Measurements from ENCODE around the gene RALGAPA2. TPM values are rescaled to one million over a fixed set of nuclear protein-coding genes. Genes with fewer than 3 reads are reported as not detected.
"Not testable (repeated sequence)": the region's sequence is repeated elsewhere in the genome, so short reads cannot be mapped to it uniquely, and the experiment has no call there.

The RALGAPA2 gene
- total and polyA plus RNA-seq, 7 experiments from 2014 or later, result 6.7 to 45.4 (median 34.9) TPM

DNA sequence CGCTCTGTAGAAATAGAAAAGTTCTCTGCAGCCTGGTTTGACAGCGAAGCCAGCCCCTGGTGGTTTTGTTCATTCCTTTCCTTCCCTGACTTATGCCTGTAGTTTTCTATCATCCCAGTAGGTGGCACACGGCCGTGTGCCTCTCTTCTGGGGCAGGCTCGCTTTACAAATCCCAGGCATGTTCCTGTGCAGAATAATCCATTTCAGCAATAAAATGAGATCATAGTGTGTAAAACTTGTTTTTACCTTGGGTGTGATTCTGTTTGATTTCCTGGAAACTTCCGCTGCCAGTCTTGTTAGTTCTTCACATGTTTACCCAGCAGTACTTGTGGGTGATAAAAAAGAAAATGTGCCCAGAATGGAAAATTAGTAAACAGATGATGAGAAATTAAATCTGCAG is 352.0 kb downstream of the RALGAPA2 start:
- H3K27ac ChIP-seq (ENCODE audit: low read depth, low read length), result no peak overlapping the region
- ATAC-seq (peak; percentile 72), DNase-seq (peak in 2 of 9 donors; percentile 5 to 26)
- peaks cover 42 to 56% (median 51%) of the 10 kb centered on the region in 5 donors for H3K27me3 Mint-ChIP-seq
- no peaks in the 10 kb centered on the region for H3K36me3 Mint-ChIP-seq
- H3K4me1 ChIP-seq (ENCODE audit: control insufficient read depth in 2 of 2, insufficient read depth in 2 of 2, low read length in 2 of 2), result peaks cover 0 to 10% of the 10 kb centered on the region in 2 donors
- H3K27ac Mint-ChIP-seq, result peak overlapping the region in 1 of 9 donors; percentile 0
- H3K36me3 ChIP-seq (ENCODE audit: control insufficient read depth in 2 of 3, insufficient read depth in 3 of 3, low read length in 3 of 3), result no peaks in the 10 kb centered on the region
- no peak overlapping the region for H3K4me3 ChIP-seq (ENCODE audit: low read length)
- POLR2A ChIA-PET, result no interaction called here
- no peaks in the 10 kb centered on the region for H3K9me3 ChIP-seq (ENCODE audit: control insufficient read depth in 2 of 3, low read length in 3 of 3)
- H3K4me3 Mint-ChIP-seq, result peak overlapping the region in 7 of 10 donors; percentile 27 to 72 (median 55)
- CTCF ChIA-PET, result no interaction called here
- peaks cover 0 to 31% (median 24%) of the 10 kb centered on the region in 7 donors for H3K4me1 Mint-ChIP-seq
- peaks cover 0 to 2% (median 0%) of the 10 kb centered on the region in 11 donors for H3K9me3 Mint-ChIP-seq
- intact Hi-C loops (cut with micrococcal nuclease), result loop anchor here (1.0 to 10.0 kb wide), 3 partner anchors 208 to 1344 kb away; partner anchors contain the start of gene PAX1 (in 1 of the 2)
- no peaks in the 10 kb centered on the region for H3K27me3 ChIP-seq (ENCODE audit: control insufficient read depth in 2 of 2, insufficient read depth in 2 of 2, low read length in 2 of 2)

- intact Hi-C loops (cut with micrococcal nuclease), result loop anchor here (1.0 to 10.0 kb wide), 3 partner anchors 209 to 1345 kb away; partner anchors contain the start of gene PAX1 (in 1 of the 2)
- Histone ChIP-seq H3K4me3 (ENCODE audit: low read length) (no peak overlapping the region), H3K4me1 (ENCODE audit: control insufficient read depth in 2 of 2, insufficient read depth in 2 of 2, low read length in 2 of 2) (peaks cover 0 to 10% of the 10 kb centered on the region in 2 donors), H3K27me3 (ENCODE audit: control insufficient read depth in 2 of 2, insufficient read depth in 2 of 2, low read length in 2 of 2) (no peaks in the 10 kb centered on the region), H3K36me3 (ENCODE audit: control insufficient read depth in 2 of 3, insufficient read depth in 3 of 3, low read length in 3 of 3) (no peaks in the 10 kb centered on the region), H3K9me3 (ENCODE audit: control insufficient read depth in 2 of 3, low read length in 3 of 3) (no peaks in the 10 kb centered on the region), H3K27ac (ENCODE audit: low read depth, low read length) (no peak overlapping the region)
- DNase-seq (no peak), ATAC-seq (no peak)
- Mint-ChIP-seq H3K27me3 (peaks cover 36 to 49% (median 48%) of the 10 kb centered on the region in 5 donors), H3K4me3 (peak overlapping the region in 4 of 10 donors; percentile 1 to 56 (median 28)), H3K4me1 (peaks cover 0 to 29% (median 23%) of the 10 kb centered on the region in 7 donors), H3K36me3 (no peaks in the 10 kb centered on the region), H3K27ac (peak overlapping the region in 1 of 9 donors; percentile 0), H3K9me3 (peaks cover 0 to 7% (median 0%) of the 10 kb centered on the region in 11 donors)
- CTCF ChIA-PET, result no interaction called here
- POLR2A ChIA-PET, result no interaction called here
Measured at GRCh38 chr20:20359628-20360027, 352.8 kb downstream of the RALGAPA2 start.

- Mint-ChIP-seq H3K4me3 (no peak overlapping the region), H3K4me1 (peaks cover 0 to 29% (median 23%) of the 10 kb centered on the region in 7 donors), H3K9me3 (peaks cover 0 to 11% (median 0%) of the 10 kb centered on the region in 11 donors), H3K27me3 (peaks cover 39 to 54% (median 52%) of the 10 kb centered on the region in 5 donors), H3K27ac (no peak overlapping the region), H3K36me3 (no peaks in the 10 kb centered on the region)
- intact Hi-C loops (cut with micrococcal nuclease), result no loop called here
- Histone ChIP-seq H3K4me1 (ENCODE audit: control insufficient read depth in 2 of 2, insufficient read depth in 2 of 2, low read length in 2 of 2) (peaks cover 0 to 10% of the 10 kb centered on the region in 2 donors), H3K36me3 (ENCODE audit: control insufficient read depth in 2 of 3, insufficient read depth in 3 of 3, low read length in 3 of 3) (no peaks in the 10 kb centered on the region), H3K27ac (ENCODE audit: low read depth, low read length) (no peak overlapping the region), H3K27me3 (ENCODE audit: control insufficient read depth in 2 of 2, insufficient read depth in 2 of 2, low read length in 2 of 2) (no peaks in the 10 kb centered on the region), H3K4me3 (ENCODE audit: low read length) (no peak overlapping the region), H3K9me3 (ENCODE audit: control insufficient read depth in 2 of 3, low read length in 3 of 3) (no peaks in the 10 kb centered on the region)
- DNase-seq, result no peak
- CTCF ChIA-PET, result no interaction called here
- POLR2A ChIA-PET, result no interaction called here
- ATAC-seq, result no peak
Measured at GRCh38 chr20:20358801-20359200, 353.6 kb downstream of the RALGAPA2 start.

DNA sequence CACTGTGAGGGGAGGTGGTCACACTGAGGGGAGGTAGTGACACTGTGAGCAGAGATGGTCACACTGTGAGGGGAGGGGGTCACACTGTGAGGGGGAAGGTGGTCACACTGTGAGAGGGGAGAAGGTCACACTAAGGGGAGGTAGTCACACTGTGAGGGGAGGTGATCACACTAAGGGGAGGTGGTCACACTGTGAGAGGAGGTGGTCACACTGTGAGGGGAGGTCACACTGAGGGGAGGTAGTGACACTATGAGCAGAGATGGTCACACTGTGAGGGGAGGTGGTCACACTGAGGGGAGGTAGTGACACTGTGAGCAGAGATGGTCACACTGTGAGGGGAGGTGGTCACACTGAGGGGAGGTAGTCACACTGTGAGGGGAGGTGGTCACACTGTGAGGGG is 356.9 kb downstream of the RALGAPA2 start:
- intact Hi-C loops (cut with micrococcal nuclease), result not testable (repeated sequence)

DNA sequence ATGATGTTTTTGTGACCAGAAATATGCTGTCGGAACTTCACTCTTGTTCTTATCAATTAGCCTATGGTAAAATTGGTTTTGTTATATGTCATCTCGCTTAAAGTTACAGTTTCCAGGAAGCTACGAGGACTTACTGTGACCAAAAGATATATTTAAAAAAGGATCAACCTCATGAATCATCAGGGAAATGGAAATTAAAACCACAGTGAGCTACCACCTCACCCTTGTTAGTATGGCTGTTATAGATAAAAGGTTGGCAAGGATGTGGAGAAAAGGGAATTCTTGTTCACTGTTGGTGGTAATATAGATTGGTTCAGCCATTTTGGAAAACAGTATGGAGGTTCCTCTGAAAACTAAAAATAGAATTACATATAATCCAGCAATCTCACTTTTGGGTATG is 358.9 kb downstream of the RALGAPA2 start:
- ChIA-PET POLR2A (no interaction called here), CTCF (no interaction called here)
- no peak overlapping the region for H3K4me3 ChIP-seq (ENCODE audit: low read length)
- no peak overlapping the region for H3K4me3 Mint-ChIP-seq
- intact Hi-C loops (cut with micrococcal nuclease), result no loop called here
- no peaks in the 10 kb centered on the region for H3K9me3 ChIP-seq (ENCODE audit: control insufficient read depth in 2 of 3, low read length in 3 of 3)
- H3K36me3 ChIP-seq (ENCODE audit: control insufficient read depth in 2 of 3, insufficient read depth in 3 of 3, low read length in 3 of 3), result no peaks in the 10 kb centered on the region
- H3K9me3 Mint-ChIP-seq, result peaks cover 0 to 11% (median 0%) of the 10 kb centered on the region in 11 donors
- no peak overlapping the region for H3K27ac Mint-ChIP-seq
- no peak for DNase-seq
- H3K4me1 ChIP-seq (ENCODE audit: control insufficient read depth in 2 of 2, insufficient read depth in 2 of 2, low read length in 2 of 2), result no peaks in the 10 kb centered on the region
- H3K27ac ChIP-seq (ENCODE audit: low read depth, low read length), result no peak overlapping the region
- no peaks in the 10 kb centered on the region for H3K36me3 Mint-ChIP-seq
- no peaks in the 10 kb centered on the region for H3K27me3 ChIP-seq (ENCODE audit: control insufficient read depth in 2 of 2, insufficient read depth in 2 of 2, low read length in 2 of 2)
- ATAC-seq, result no peak
- H3K4me1 Mint-ChIP-seq, result peaks cover 0 to 2% (median 0%) of the 10 kb centered on the region in 7 donors
- peaks cover 4 to 47% (median 40%) of the 10 kb centered on the region in 5 donors for H3K27me3 Mint-ChIP-seq

More for the DNA sequence above, 356.9 kb downstream of the RALGAPA2 start:
- H3K27ac ChIP-seq (ENCODE audit: low read depth, low read length); POLR2A ChIA-PET; DNase-seq; H3K4me3 Mint-ChIP-seq; H3K36me3 Mint-ChIP-seq; H3K4me1 ChIP-seq (ENCODE audit: control insufficient read depth in 2 of 2, insufficient read depth in 2 of 2, low read length in 2 of 2); H3K9me3 ChIP-seq (ENCODE audit: control insufficient read depth in 2 of 3, low read length in 3 of 3); H3K36me3 ChIP-seq (ENCODE audit: control insufficient read depth in 2 of 3, insufficient read depth in 3 of 3, low read length in 3 of 3); CTCF ChIA-PET; H3K27me3 ChIP-seq (ENCODE audit: control insufficient read depth in 2 of 2, insufficient read depth in 2 of 2, low read length in 2 of 2); H3K4me3 ChIP-seq (ENCODE audit: low read length); ATAC-seq; H3K27ac Mint-ChIP-seq: not testable (repeated sequence)
- Mint-ChIP-seq H3K9me3 (peaks cover 0 to 11% (median 0%) of the 10 kb centered on the region in 11 donors), H3K27me3 (peaks cover 12 to 46% (median 33%) of the 10 kb centered on the region in 5 donors), H3K4me1 (peaks cover 0 to 15% (median 10%) of the 10 kb centered on the region in 7 donors)

- Histone ChIP-seq H3K4me1 (ENCODE audit: control insufficient read depth in 2 of 2, insufficient read depth in 2 of 2, low read length in 2 of 2) (no peaks in the 10 kb centered on the region), H3K4me3 (ENCODE audit: low read length) (no peak overlapping the region), H3K9me3 (ENCODE audit: control insufficient read depth in 2 of 3, low read length in 3 of 3) (no peaks in the 10 kb centered on the region), H3K36me3 (ENCODE audit: control insufficient read depth in 2 of 3, insufficient read depth in 3 of 3, low read length in 3 of 3) (no peaks in the 10 kb centered on the region), H3K27ac (ENCODE audit: low read depth, low read length) (no peak overlapping the region), H3K27me3 (ENCODE audit: control insufficient read depth in 2 of 2, insufficient read depth in 2 of 2, low read length in 2 of 2) (no peaks in the 10 kb centered on the region)
- Mint-ChIP-seq H3K27ac (no peak overlapping the region), H3K4me3 (no peak overlapping the region), H3K4me1 (no peaks in the 10 kb centered on the region), H3K27me3 (peaks cover 3 to 39% (median 24%) of the 10 kb centered on the region in 5 donors), H3K36me3 (no peaks in the 10 kb centered on the region), H3K9me3 (peaks cover 0 to 21% (median 7%) of the 10 kb centered on the region in 11 donors)
- CTCF ChIA-PET, result no interaction called here
- DNase-seq (no peak), ATAC-seq (no peak)
- POLR2A ChIA-PET, result no interaction called here
- intact Hi-C loops (cut with micrococcal nuclease), result no loop called here
Measured at GRCh38 chr20:20344476-20344875, 368.0 kb downstream of the RALGAPA2 start.

GRCh38 chr20:20343932-20344331 is 368.5 kb downstream of the RALGAPA2 start:
- CTCF ChIA-PET, result no interaction called here

More at GRCh38 chr20:20343932-20344331, 368.5 kb downstream of the RALGAPA2 start:
- Histone ChIP-seq H3K9me3 (ENCODE audit: control insufficient read depth in 2 of 3, low read length in 3 of 3) (no peaks in the 10 kb centered on the region), H3K4me3 (ENCODE audit: low read length) (no peak overlapping the region), H3K27me3 (ENCODE audit: control insufficient read depth in 2 of 2, insufficient read depth in 2 of 2, low read length in 2 of 2) (no peaks in the 10 kb centered on the region), H3K36me3 (ENCODE audit: control insufficient read depth in 2 of 3, insufficient read depth in 3 of 3, low read length in 3 of 3) (no peaks in the 10 kb centered on the region), H3K4me1 (ENCODE audit: control insufficient read depth in 2 of 2, insufficient read depth in 2 of 2, low read length in 2 of 2) (no peaks in the 10 kb centered on the region), H3K27ac (ENCODE audit: low read depth, low read length) (no peak overlapping the region)
- POLR2A ChIA-PET, result no interaction called here
- Mint-ChIP-seq H3K27me3 (peaks cover 3 to 35% (median 19%) of the 10 kb centered on the region in 5 donors), H3K4me1 (no peaks in the 10 kb centered on the region), H3K36me3 (no peaks in the 10 kb centered on the region), H3K4me3 (no peak overlapping the region), H3K9me3 (peaks cover 0 to 17% (median 7%) of the 10 kb centered on the region in 11 donors), H3K27ac (no peak overlapping the region)
- DNase-seq (no peak), ATAC-seq (no peak)
- intact Hi-C loops (cut with micrococcal nuclease), result no loop called here

All from naive thymus-derived CD4-positive, alpha-beta T cell (primary cell).